Activated B cell treated with CpG ODN at 0.5 μM for 24 hours (primary cell): ENCODE results near the gene MUC4. TPM values are rescaled to one million over a fixed set of nuclear protein-coding genes. Genes with fewer than 3 reads are reported as not detected.
"Not testable (repeated sequence)": the region's sequence is repeated elsewhere in the genome, so short reads cannot be mapped to it uniquely, and the experiment has no call there.

Experiments used
- ATAC-seq: fragments of 200-7000 bp; cut with Tn5 transposase; one replicate; pipeline ENCODE4 v1.10.0; 2021; ENCODE audit warnings: low read depth, mild to moderate bottlenecking, moderate library complexity
- CTCF ChIA-PET: fragments of 350-600 bp; sonication (Branson Sonifier 250); formaldehyde crosslinking; loops from one replicate; lab custom pipeline; 2021; ENCODE audit warnings: antibody characterized with exemption; lab: Charles Lee
- POLR2A ChIA-PET: fragments of 350-600 bp; sonication (Branson Sonifier 250); formaldehyde crosslinking; loops from one replicate; lab custom pipeline; 2021; ENCODE audit warnings: antibody characterized with exemption; lab: Charles Lee
- DNase-seq: peaks from one replicate; pipeline ENCODE4 v3.0.0; 2022
- H3K27ac Mint-ChIP-seq: one replicate; pipeline ENCODE4 v1.8.0; 2020; ENCODE audit warnings: mixed read lengths
- H3K27me3 Mint-ChIP-seq: one replicate; pipeline ENCODE4 v1.8.0; 2021; ENCODE audit warnings: mixed read lengths
- H3K36me3 Mint-ChIP-seq: one replicate; pipeline ENCODE4 v1.8.0; 2021; ENCODE audit warnings: low read depth, mixed read lengths
- H3K4me1 Mint-ChIP-seq: one replicate; pipeline ENCODE4 v1.8.0; 2021; ENCODE audit warnings: mixed read lengths
- H3K4me3 Mint-ChIP-seq: one replicate; pipeline ENCODE4 v1.8.0; 2020; ENCODE audit warnings: mild to moderate bottlenecking, mixed read lengths
- H3K9me3 Mint-ChIP-seq: one replicate; pipeline ENCODE4 v1.8.0; 2020; ENCODE audit warnings: mixed read lengths
- intact Hi-C: fragments of 100-400 bp; cut with micrococcal nuclease; formaldehyde crosslinking; loops from one replicate; pipeline ENCODE4 v1.15.1; 2024
- total RNA-seq: library from RNA; stranded (reverse); gene quantifications from 2 replicates; pipeline ENCODE4 v1.2.3, GENCODE V29; 2022
- TF ChIP-seq, protein P1 (sequence below): fragments of 200-600 bp; IDR thresholded peaks from one replicate; pipeline ENCODE4 v1.8.0; 2022; ENCODE audit warnings: antibody characterized with exemption, mild to moderate bottlenecking

Gene MUC4
- total RNA-seq, 1 donor from 2014 or later: 0.09 TPM

DNA sequence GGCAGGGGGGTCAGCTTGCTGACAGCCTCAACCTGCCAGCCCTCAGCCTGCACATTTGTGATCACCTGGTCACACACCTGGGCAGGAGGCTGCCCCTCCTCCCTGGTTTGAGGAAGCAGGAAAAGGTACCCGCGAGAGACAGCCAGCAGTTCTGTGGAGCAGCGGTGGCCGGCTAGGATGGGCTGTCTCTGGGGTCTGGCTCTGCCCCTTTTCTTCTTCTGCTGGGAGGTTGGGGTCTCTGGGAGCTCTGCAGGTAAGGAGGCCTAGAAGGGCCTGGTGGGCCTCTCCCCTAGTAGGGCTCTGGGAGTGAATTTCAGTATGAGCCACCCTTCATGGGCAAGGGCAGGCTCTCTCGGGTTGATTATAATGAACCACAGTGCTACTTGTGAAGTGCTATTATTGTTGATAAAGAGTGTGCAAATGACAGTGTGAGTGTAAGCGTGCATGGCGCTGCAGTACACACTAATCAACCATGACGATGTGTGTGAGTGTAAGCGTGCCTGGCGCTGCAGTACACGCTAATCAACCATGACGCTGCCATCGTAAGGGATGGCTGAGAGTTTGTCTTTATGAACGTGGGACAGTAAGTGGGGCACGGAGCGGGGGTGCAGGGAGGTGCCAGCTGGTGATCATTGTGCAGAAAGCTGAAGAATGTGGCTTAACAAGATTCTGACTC lies 90.8 kb downstream of the MUC4 start, which contains the start of gene MUC20:
Gene MUC20 (plus strand): TSS at position 148 of the 676 bp plus-strand sequence. CDS start 30 bp downstream, at position 178.
- H3K27ac Mint-ChIP-seq, CTCF ChIA-PET, H3K36me3 Mint-ChIP-seq, H3K9me3 Mint-ChIP-seq, DNase-seq, H3K27me3 Mint-ChIP-seq, ATAC-seq, H3K4me1 Mint-ChIP-seq, H3K4me3 Mint-ChIP-seq: not testable (repeated sequence)
- POLR2A ChIA-PET: interaction anchor here (0.7 kb wide), 1 partner anchor 22 kb away, joined by 3 read pairs; no protein-coding TSS in a partner anchor
- intact Hi-C loops: loop anchor here (2.0 kb wide), 1 partner anchor 106 kb away; no protein-coding TSS in a partner anchor

DNA sequence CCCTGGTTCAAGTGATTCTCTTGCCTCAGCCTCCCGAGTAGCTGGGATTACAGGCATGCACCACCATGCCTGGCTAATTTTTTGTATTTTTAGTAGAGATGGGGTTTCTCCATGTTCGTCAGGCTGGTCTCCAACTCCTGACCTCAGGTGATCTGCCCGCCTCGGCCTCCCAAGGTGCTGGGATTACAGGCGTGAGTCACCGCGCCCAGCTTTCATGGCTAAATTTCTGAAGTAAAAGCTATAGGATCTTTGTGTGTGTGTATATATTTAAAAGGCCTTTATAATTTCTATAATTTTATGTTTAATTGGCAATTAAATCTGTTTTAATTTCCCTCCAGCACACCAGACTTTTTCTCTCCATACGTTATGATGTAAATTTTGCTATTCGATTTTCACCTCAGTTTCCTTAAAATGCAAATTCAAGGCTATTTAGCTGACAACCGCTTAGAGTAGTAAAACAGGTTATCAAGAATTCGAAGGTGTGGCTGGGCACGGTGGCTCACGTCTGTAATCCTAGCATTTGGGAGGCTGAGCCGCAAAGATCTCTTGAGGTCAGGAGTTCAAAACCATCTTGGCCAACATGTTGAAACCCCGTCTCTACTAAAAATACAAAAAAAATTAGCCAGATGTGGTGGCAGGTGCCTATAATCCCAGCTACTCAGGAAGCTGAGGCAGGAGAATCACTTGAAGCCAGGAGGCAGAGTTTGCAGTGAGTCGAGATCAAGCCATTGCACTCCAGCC lies 92.0 kb downstream of the MUC4 start:
- POLR2A ChIA-PET: interaction anchor here (0.7 kb wide), 3 partner anchors 16 to 619 kb away, joined by 3 read pairs; no protein-coding TSS in a partner anchor
- CTCF ChIA-PET, H3K27ac Mint-ChIP-seq, H3K4me1 Mint-ChIP-seq, ATAC-seq, DNase-seq, H3K9me3 Mint-ChIP-seq, H3K27me3 Mint-ChIP-seq, H3K4me3 Mint-ChIP-seq: not testable (repeated sequence)
- peaks cover 11% of the 10 kb centered on the region for H3K36me3 Mint-ChIP-seq
- intact Hi-C loops: loop anchor here (2.0 kb wide), 1 partner anchor 105 kb away; no protein-coding TSS in a partner anchor

DNA sequence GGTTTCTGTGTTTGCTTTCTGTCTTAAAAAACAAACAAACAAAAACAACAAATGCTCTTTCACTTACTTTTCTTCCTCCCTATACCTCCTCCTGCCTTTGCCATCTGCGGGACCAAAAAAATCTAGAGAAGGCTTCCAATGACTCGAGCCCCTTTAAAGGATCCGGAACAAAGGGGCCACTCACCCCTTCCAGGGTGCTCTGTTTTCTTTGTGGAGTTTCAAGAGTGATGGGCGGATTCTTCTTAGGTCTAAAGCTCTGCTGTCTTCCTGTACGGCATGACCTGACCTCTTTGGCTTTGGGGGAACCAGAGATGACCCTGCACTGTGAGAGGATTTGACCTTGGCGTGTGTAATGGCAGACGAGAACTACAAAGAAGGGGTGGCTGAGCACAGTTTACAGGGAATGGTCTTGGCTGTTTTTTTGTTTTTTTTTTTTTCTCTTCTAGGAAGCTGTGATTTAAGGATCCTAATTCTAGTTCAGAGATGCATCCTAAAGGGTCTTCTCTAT lies 93.2 kb downstream of the MUC4 start:
- POLR2A ChIA-PET: no interaction called here
- peaks cover 6% of the 10 kb centered on the region for H3K27me3 Mint-ChIP-seq
- intact Hi-C loops: no loop called here
- TF ChIP-seq, protein P1, sequence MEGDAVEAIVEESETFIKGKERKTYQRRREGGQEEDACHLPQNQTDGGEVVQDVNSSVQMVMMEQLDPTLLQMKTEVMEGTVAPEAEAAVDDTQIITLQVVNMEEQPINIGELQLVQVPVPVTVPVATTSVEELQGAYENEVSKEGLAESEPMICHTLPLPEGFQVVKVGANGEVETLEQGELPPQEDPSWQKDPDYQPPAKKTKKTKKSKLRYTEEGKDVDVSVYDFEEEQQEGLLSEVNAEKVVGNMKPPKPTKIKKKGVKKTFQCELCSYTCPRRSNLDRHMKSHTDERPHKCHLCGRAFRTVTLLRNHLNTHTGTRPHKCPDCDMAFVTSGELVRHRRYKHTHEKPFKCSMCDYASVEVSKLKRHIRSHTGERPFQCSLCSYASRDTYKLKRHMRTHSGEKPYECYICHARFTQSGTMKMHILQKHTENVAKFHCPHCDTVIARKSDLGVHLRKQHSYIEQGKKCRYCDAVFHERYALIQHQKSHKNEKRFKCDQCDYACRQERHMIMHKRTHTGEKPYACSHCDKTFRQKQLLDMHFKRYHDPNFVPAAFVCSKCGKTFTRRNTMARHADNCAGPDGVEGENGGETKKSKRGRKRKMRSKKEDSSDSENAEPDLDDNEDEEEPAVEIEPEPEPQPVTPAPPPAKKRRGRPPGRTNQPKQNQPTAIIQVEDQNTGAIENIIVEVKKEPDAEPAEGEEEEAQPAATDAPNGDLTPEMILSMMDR: no peak
- H3K9me3 Mint-ChIP-seq: no peaks in the 10 kb centered on the region
- peaks cover 16% of the 10 kb centered on the region for H3K36me3 Mint-ChIP-seq
- H3K4me1 Mint-ChIP-seq: peaks cover 8% of the 10 kb centered on the region
- CTCF ChIA-PET: no interaction called here
- H3K4me3 Mint-ChIP-seq: no peak overlapping the region
- DNase-seq (no peak), ATAC-seq (no peak)
- H3K27ac Mint-ChIP-seq: no peak overlapping the region

DNA sequence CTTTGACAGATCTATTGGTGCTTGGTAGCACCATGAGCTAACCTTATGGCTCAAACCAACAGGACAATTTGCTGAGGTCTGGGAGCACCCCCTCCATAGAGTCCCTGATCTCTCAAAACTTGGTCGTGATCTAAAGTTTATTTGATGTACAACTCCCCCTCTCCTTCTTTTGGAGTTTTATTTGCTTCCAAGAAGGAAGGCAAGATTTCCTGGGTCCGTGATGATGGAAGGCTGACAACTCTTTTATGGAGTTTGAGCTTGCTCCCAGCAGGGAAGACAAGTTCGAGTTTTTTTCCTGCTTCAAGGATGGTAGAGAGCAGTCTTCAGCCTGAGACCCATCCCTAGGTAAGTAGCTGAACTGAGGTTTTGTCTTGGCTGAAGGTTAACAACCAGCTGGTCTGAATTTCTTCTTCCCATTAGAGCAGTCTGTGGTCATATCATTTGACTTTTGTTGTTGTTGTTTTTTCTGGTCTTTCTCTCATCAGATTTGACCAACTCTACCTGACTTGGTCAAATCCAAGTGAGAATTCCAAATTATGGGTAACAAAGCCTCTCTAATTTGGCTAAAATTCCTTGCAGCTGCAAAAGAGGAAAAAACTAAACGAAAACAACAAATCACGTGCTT lies 93.8 kb downstream of the MUC4 start:
- Mint-ChIP-seq H3K4me3 (no peak overlapping the region), H3K36me3 (peaks cover 16% of the 10 kb centered on the region), H3K27ac (no peak overlapping the region), H3K27me3 (peaks cover 6% of the 10 kb centered on the region), H3K9me3 (no peaks in the 10 kb centered on the region), H3K4me1 (peaks cover 8% of the 10 kb centered on the region)
- DNase-seq (no peak), ATAC-seq (no peak)
- ChIA-PET POLR2A (no interaction called here), CTCF (interaction anchor here (1.3 kb wide), 1 partner anchor 30 kb away, joined by 4 read pairs; no protein-coding TSS in a partner anchor)
- TF ChIP-seq, protein P1: no peak
- intact Hi-C loops: no loop called here

DNA sequence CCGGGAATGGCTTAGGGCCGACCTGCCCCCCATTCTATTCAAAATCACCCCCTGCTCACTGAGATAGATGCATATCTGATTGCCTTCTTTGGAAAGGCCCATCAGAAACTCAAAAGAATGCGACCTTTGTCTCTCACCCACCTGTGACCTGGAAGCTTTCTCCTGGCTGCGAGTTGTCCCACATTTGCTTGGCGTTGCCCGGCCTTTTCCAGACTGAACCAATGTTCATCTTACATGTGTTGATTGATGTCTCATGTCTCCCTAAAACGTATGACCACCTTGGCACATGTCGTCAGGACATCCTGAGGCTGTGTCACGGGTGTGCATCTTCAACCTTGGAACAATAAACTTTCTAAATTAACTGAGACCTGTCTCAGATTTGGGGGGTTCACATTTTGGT lies 94.3 kb downstream of the MUC4 start:
- peaks cover 8% of the 10 kb centered on the region for H3K4me1 Mint-ChIP-seq
- ChIA-PET POLR2A (no interaction called here), CTCF (interaction anchor here (1.2 to 1.3 kb wide), 2 partner anchors 12 to 30 kb away, joined by 3 to 4 read pairs; no protein-coding TSS in a partner anchor)
- no peak for ATAC-seq
- DNase-seq: no peak
- H3K36me3 Mint-ChIP-seq: peaks cover 16% of the 10 kb centered on the region
- H3K27me3 Mint-ChIP-seq: peaks cover 6% of the 10 kb centered on the region
- TF ChIP-seq, protein P1: no peak
- no peak overlapping the region for H3K27ac Mint-ChIP-seq
- no peaks in the 10 kb centered on the region for H3K9me3 Mint-ChIP-seq
- no peak overlapping the region for H3K4me3 Mint-ChIP-seq
- intact Hi-C loops: no loop called here
